GM12801 (cell line): ENCODE measurements around the gene MYH15.

ENCODE experiments used
- CTCF ChIP-seq: IDR thresholded peaks from one replicate; pipeline ENCODE4 v1.5.1; 2011; ENCODE audit warnings: control low read depth; ENCODE audit not compliant: insufficient read length; ENCODE audit errors: extremely low read depth

Gene MYH15

GRCh38 chr3:108438542-108438941 lies 71.9 kb downstream of the MYH15 start:
- TF ChIP-seq CTCF, result no peak

GRCh38 chr3:108437439-108437838 lies 73.0 kb downstream of the MYH15 start:
- TF ChIP-seq CTCF, result no peak

- no peak for TF ChIP-seq CTCF
Observed at GRCh38 chr3:108433928-108434327, 76.5 kb downstream of the MYH15 start.

- no peak for TF ChIP-seq CTCF
Observed at GRCh38 chr3:108432431-108432830, 78.0 kb downstream of the MYH15 start.

- no peak for TF ChIP-seq CTCF
Observed at GRCh38 chr3:108430540-108430939, 79.9 kb downstream of the MYH15 start.

GRCh38 chr3:108428586-108428985 lies 81.8 kb downstream of the MYH15 start:
- TF ChIP-seq CTCF, result no peak

GRCh38 chr3:108420926-108421325 lies 89.5 kb downstream of the MYH15 start:
- TF ChIP-seq CTCF, result no peak
